Glomerular visceral epithelial cell (primary cell): ENCODE results near the gene TCF25.
A peak's percentile ranks its signal among the peaks of the same experiment; 100 is the strongest.

Experiments used
- DNase-seq: peaks from one replicate; pipeline ENCODE4 v3.0.0-alpha.2; 2016; ENCODE audit errors: extremely low spot score

TCF25 gene

DNA sequence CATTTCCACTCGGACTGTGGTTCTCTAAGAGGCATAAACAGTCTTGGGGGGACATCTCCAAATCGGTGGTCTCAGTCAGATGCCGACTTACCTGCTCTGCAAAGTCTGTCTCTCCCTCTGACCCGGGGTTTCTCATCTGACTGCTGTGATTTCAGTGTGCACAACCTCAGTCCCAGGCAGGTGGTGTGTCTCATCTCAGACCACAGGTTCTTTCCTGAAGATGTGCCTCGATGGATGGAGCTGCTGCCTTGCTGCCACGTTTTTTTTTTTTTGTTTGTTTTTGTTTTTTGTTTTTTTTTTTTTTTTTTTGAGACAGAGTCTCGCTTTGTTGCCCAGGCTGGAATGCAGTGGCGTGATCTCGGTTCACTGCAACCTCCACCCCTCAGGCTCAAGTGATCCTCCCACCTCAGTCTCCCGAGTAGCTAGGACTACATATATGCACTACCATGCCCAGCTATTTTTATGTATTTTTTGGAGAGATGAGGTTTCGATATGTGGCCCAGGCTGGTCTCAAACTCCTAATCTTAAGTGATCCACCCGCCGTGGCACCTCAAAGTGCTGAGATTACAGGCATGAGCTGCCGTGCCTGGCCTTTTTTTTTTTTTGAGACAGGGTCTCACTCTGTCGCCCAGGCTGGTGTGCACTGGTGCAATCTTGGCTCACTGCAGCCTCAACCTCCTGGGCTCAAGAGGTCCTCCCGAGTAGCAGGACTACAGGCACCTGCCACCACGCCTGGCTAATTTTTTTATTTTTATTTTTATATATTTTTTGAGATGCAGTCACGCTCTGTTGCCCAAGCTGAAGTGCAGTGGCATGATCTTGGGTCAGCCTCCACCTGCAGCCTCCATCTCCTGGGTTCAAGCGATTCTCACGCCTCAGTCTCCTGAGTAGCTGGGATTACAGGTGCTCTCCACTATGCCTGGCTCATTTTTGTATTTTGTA, 29.7 kb upstream of the TCF25 start:
- no peak for DNase-seq

GRCh38 chr16:89844739-89845339, 28.6 kb upstream of the TCF25 start:
- DNase-seq: no peak

GRCh38 chr16:89845417-89845816, 28.0 kb upstream of the TCF25 start:
- no peak for DNase-seq

DNA sequence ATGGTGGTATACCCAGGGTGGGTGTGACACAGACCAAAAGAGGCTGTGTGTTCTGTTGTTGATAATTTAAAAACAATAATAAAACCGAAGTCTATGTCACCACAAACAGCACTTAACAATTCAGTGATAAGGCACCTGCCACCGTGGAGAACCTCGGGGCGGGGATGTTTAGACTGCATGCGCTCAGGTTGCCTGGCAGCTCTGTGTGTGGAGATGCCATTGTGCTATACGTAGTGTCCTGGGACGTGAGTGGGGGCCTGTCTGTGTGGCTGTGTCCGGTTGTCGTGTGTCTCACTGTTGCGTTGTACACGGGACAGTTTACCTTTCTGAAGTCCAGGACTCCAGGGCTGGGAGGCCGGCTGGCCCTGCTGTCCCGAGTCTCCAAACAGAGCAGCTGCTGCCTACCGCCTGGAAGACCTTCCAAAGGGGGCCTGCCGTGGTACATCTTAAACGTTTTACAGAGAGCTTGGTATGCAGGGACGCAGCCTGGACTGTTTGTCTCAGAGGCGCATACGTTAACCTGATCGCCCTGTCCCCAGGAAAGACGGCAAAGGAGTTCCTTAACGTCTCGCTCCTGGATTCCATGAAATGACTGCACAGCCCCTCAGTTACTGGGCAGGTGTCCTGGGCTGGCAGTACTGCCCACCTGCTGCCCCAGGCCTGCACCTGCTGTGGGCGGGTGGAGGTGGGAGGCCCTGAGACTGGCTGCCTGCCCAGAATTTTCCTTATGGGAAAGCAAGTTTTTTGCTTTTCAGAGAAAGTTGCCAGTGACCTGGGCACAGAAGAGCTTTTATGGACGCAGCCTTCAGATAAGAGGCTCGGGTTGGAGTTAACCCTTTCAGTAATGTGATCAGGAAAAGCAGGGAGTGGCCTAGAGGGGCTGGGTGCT, 26.1 kb upstream of the TCF25 start:
- DNase-seq: no peak

- DNase-seq: no peak
These were observed 25.5 kb upstream of the TCF25 start for GRCh38 chr16:89847940-89848297.

- no peak for DNase-seq
These were observed 24.4 kb upstream of the TCF25 start for GRCh38 chr16:89848974-89849373.

- DNase-seq: no peak
These were observed 19.9 kb upstream of the TCF25 start for GRCh38 chr16:89853306-89853993.

DNA sequence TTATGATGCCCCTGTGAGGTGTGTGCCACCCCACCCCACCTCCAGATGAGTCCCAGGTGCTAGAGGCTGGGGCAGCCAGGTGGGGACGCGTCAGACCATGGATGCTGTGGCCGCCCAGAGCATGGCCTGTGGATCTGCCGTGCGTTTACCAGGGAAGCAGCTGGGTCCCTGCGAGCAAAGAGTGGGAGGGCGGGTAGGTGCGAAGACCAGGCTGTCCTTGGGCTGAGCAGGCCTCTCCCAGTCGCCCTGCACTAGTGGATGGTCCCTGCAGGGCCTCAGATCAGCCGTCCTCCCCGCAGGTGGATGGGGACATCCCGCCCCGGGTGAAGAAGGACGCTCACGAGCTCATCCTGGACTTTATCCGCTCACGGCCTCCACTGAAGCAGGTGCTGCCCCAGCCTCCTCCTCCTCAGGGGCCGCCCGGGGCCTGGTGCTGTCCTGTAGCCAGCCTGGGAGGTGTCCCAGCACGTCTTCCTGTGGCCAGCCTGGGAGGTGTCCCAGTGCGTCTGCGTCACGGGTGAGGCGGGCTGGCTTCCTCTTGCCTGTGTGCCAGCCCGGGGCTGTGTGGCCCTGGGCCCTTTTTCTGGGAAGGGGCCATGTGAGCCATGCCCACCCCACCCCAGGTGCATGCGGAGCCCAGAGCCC, 18.0 kb upstream of the TCF25 start:
- no peak for DNase-seq

- DNase-seq: no peak
These were observed 17.4 kb upstream of the TCF25 start for GRCh38 chr16:89855986-89856385.

DNA sequence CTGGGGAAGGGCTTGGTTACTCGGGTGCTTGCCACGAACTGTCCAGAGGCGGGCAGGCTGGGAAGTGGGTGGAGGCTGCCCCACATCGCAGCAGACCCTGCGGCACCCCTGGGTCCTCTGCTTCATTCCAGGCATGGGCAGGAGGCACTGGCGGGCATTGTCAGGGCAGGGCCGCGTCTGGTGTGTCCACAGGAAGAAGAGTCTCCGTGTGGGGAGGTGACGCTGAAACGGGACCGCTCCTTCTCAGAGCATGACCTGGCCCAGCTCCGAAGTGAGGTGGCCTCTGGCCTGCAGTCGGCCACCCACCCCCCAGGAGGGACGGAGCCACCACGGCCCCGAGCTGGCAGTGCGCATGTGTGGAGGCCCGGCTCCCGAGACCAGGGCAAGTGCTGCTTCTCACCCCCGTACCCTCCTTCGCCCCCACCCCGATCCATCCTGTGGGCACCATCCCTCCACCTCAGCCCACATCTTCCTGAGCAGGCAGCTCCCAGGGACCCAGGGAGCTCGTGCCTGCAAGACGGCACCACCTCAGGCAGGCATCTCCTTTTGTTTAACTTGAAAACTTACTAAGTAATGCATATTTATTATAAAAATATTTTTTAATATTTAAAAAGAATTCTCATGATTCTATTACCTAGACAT, 14.3 kb upstream of the TCF25 start:
- DNase-seq: no peak

- no peak for DNase-seq
These were observed 13.8 kb upstream of the TCF25 start for GRCh38 chr16:89859615-89860007.

- DNase-seq: peak; percentile 64
These were observed 12.6 kb upstream of the TCF25 start for GRCh38 chr16:89860747-89861304.

DNA sequence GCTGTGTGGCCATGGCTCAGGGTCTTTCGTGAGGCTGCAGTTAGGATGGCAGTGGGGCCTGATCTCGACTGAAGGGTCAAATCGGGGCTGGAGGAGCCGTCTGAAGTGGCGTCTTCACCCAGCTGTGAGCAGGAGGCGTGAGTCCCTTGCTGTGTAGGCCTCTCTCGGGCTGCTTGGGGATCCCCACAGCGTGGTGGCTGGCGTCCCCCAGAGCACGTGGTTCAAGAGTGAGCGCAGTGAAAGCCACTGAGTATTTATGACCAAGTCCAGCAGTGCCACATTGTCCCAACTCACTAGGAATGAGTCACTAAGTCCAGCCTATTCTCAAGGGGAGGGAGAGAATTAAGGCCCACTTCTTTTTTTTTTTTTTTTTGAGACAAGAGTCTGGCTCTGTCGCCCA, 11.7 kb upstream of the TCF25 start:
- DNase-seq: no peak

DNA sequence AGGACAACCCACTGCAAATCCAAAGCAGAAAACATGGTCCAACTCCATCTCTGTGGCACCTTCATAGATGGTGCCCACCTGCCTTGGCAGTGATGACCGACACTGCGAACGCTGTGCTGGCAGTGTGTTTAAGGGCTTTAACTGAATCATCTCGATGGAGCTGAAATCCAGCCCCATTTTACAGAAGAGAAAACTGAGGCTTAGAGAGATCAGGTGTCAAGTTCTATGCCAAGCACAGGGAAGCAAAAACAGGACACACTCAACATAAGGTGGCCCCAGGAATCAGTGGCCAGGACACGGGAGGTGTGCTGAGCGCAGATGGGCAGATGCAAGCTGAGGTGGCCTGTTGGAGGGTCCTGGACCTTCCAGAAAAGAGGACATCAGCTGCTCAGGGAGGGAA, 10.7 kb upstream of the TCF25 start:
- no peak for DNase-seq

GRCh38 chr16:89863741-89864526, 9.5 kb upstream of the TCF25 start:
- no peak for DNase-seq

DNA sequence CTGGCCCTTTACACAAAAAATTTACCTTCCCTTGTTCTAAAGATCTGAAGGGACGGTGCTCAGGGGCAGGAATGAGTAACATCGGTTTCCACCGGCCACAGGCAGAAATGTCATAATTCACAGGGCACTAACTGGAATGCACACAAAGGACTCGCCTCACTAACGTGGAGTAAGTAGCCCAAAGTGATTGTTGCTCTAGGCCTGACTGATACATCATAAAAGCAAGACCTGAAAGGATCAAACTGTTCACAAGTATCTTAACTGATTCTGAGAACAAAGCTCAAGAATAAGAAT, 8.9 kb upstream of the TCF25 start:
- DNase-seq: no peak

- DNase-seq: no peak
These were observed 5.5 kb upstream of the TCF25 start for GRCh38 chr16:89867918-89868317.

- DNase-seq: no peak
These were observed 3.5 kb upstream of the TCF25 start for GRCh38 chr16:89869911-89870310.

DNA sequence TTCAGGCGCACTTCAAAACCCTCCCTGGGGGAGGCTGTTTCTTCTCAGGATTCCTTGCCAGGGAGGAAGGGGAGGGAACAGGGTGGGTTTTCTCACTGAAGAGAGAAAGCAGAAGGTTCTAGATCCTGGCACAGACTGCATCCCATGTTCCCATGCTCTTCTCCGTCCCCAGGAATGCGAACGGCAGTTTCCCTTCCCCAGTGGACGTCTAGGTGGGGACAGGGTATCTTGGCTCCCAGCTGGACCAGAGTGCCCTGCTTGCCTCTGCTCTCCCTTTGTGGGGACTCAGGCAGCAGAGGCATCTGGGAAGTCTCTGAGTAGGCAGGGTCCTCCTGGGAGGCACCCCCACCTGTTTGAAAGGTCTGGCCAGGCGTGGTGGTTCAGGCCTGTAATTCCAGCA, 3.0 kb upstream of the TCF25 start:
- DNase-seq: no peak

- DNase-seq: no peak
These were observed 1.5 kb upstream of the TCF25 start for GRCh38 chr16:89871895-89872294.
